SK-N-MC (cell line): ENCODE results near the gene OR6C2.
A peak's percentile ranks its signal among the peaks of the same experiment; 100 is the strongest.
"Not testable (repeated sequence)": the region's sequence is repeated elsewhere in the genome, so short reads cannot be mapped to it uniquely, and the experiment has no call there.

Experiments
- DNase-seq: peaks from one replicate; pipeline ENCODE4 v3.0.0-alpha.2; 2011; ENCODE audit warnings: low read depth, low spot score
- H3K27ac ChIP-seq: fragments of 200-600 bp; sonication (generic); 2 replicates; pipeline ENCODE4 v1.5.1; 2016; ENCODE audit warnings: mixed run types
- H3K36me3 ChIP-seq: fragments of 200-600 bp; sonication (generic); 2 replicates; pipeline ENCODE4 v1.6.1; 2017; ENCODE audit warnings: antibody characterized with exemption, low read length, mixed read lengths; ENCODE audit not compliant: insufficient read depth
- H3K4me3 ChIP-seq: fragments of 200-600 bp; sonication (generic); 2 replicates; pipeline ENCODE4 v1.5.1; 2016
- H3K9ac ChIP-seq: fragments of 200-600 bp; sonication (generic); 2 replicates; pipeline ENCODE4 v1.8.0; 2017; ENCODE audit warnings: mixed run types, mixed read lengths; ENCODE audit not compliant: insufficient read length
- H3K9me3 ChIP-seq: fragments of 200-600 bp; sonication (generic); 2 replicates; pipeline ENCODE4 v1.6.1; 2017; ENCODE audit warnings: low read depth, mild to moderate bottlenecking, antibody characterized with exemption, low read length, moderate library complexity, mixed read lengths
- EZH2 ChIP-seq: fragments of 200-600 bp; sonication (generic); IDR thresholded peaks from one replicate; pipeline ENCODE4 v1.6.1; 2017; ENCODE audit warnings: antibody characterized with exemption
- FOXP2 ChIP-seq: optimal IDR thresholded peaks from 2 replicates; pipeline ENCODE3; 2011; ENCODE audit warnings: mild to moderate bottlenecking, moderate library complexity; ENCODE audit not compliant: insufficient read depth; ENCODE audit errors: extremely low read length, control extremely low read depth
- POLR2AphosphoS5 ChIP-seq: IDR thresholded peaks from 2 replicates; pipeline ENCODE4 v1.6.1; 2012; ENCODE audit warnings: mild to moderate bottlenecking, low read depth, low read length, borderline replicate concordance

Gene OR6C2

GRCh38 chr12:55443776-55444175 is at the start of gene OR6C2:
OR6C2 (plus strand) TSS chr12:55444076; CDS start chr12:55452214, 8,138 bp downstream.
- Histone ChIP-seq H3K9ac (no peak within 1 kb of the TSS), H3K4me3 (no peak within 1 kb of the TSS), H3K27ac (no peak within 1 kb of the TSS), H3K36me3 (no peaks in the 10 kb centered on the region), H3K9me3 (no peaks in the 10 kb centered on the region)
- no peak for TF ChIP-seq POLR2AphosphoS5
- TF ChIP-seq FOXP2, result no peak
- no peak for TF ChIP-seq EZH2
- no peak for DNase-seq

- no peak for DNase-seq
- no peak overlapping the region for H3K4me3 ChIP-seq
- no peak overlapping the region for H3K27ac ChIP-seq
- no peaks in the 10 kb centered on the region for H3K9me3 ChIP-seq
- H3K36me3 ChIP-seq, result no peaks in the 10 kb centered on the region
- H3K9ac ChIP-seq, result no peak overlapping the region
- no peak for TF ChIP-seq POLR2AphosphoS5
- no peak for TF ChIP-seq EZH2
- no peak for TF ChIP-seq FOXP2
These were observed 47.5 kb upstream of the OR6C2 start for GRCh38 chr12:55396326-55396725.

- no peak for DNase-seq
- Histone ChIP-seq H3K4me3 (no peak within 1 kb of the TSS), H3K9me3 (no peaks in the 10 kb centered on the region), H3K27ac (no peak within 1 kb of the TSS), H3K9ac (no peak within 1 kb of the TSS), H3K36me3 (no peaks in the 10 kb centered on the region)
- no peak for TF ChIP-seq FOXP2
- TF ChIP-seq EZH2, result no peak
- no peak for TF ChIP-seq POLR2AphosphoS5
These were observed 43.6 kb upstream of the OR6C2 start, which contains the start of gene OR6C65 for GRCh38 chr12:55400229-55400628. OR6C65 (plus strand) TSS chr12:55400529; CDS start chr12:55400529, 0 bp downstream.

GRCh38 chr12:55407866-55408265 is 36.0 kb upstream of the OR6C2 start:
- Histone ChIP-seq H3K9ac (no peak overlapping the region), H3K9me3 (no peaks in the 10 kb centered on the region; the same call in 1 of the 2 replicates), H3K27ac (no peak overlapping the region), H3K36me3 (no peaks in the 10 kb centered on the region), H3K4me3 (no peak overlapping the region)
- no peak for DNase-seq
- no peak for TF ChIP-seq POLR2AphosphoS5

GRCh38 chr12:55409133-55409532 is 34.7 kb upstream of the OR6C2 start:
- H3K4me3 ChIP-seq, H3K9me3 ChIP-seq, H3K36me3 ChIP-seq, H3K27ac ChIP-seq, H3K9ac ChIP-seq, DNase-seq: not testable (repeated sequence)

- H3K9me3 ChIP-seq, H3K27ac ChIP-seq, H3K36me3 ChIP-seq, H3K4me3 ChIP-seq, DNase-seq, H3K9ac ChIP-seq: not testable (repeated sequence)
These were observed 31.7 kb upstream of the OR6C2 start for GRCh38 chr12:55412138-55412537.

- not testable (repeated sequence) for H3K4me3 ChIP-seq, H3K36me3 ChIP-seq, H3K9me3 ChIP-seq, H3K9ac ChIP-seq, H3K27ac ChIP-seq, DNase-seq
These were observed 30.1 kb upstream of the OR6C2 start for GRCh38 chr12:55413498-55414388.

GRCh38 chr12:55414396-55414823 is 29.5 kb upstream of the OR6C2 start:
- DNase-seq, H3K9me3 ChIP-seq: not testable (repeated sequence)

GRCh38 chr12:55414889-55415288 is 29.0 kb upstream of the OR6C2 start:
- not testable (repeated sequence) for H3K27ac ChIP-seq, DNase-seq, H3K9me3 ChIP-seq, H3K9ac ChIP-seq, H3K36me3 ChIP-seq
- peak overlapping the region; percentile 33; the same call in 1 of the 2 replicates for H3K4me3 ChIP-seq

More at GRCh38 chr12:55414396-55414823, 29.5 kb upstream of the OR6C2 start:
- not testable (repeated sequence) for H3K36me3 ChIP-seq, H3K4me3 ChIP-seq, H3K27ac ChIP-seq, H3K9ac ChIP-seq
